Stimulated activated CD4-positive, alpha-beta T cell treated with anti-CD3 and anti-CD28 coated beads, Interleukin-15, amount 100 ng/mL, for 48 hours (primary cell): ENCODE results near the gene XAF1.
"Not testable (repeated sequence)": the region's sequence is repeated elsewhere in the genome, so short reads cannot be mapped to it uniquely, and the experiment has no call there.

Experiments
- DNase-seq, 2 donors: peaks; one replicate each; pipeline ENCODE4 v3.0.0-alpha.2; 2020; ENCODE audit warnings: low read depth in 2 of 2

Gene XAF1

DNA sequence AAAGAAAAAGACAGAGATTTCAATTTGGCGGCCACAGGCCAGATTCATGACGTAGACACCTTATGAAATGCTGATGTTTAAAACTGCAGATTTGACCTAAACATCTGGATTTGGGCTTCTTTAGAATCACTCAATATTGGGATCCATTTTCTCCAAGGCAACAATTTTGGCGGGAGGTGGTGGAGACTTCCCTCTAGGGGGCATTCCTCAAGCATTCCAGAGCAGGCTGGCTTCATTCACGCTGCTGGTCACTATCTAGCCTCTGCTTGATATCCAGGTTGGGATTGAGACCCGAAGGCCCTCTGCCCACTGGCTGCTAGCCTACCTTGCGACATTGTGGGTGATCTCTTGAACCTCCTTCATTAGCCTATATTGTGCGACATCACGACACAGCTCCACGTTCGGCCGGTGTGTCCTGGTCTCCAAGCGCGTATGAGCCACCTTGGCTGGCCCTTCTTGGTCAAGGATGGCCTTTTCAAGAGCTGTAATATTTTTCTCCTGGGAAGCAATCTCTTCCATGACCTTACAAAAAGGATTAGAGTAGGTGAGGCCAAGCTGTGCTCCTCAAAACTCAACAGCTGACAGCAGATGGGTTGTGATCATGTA, 44.7 kb downstream of the XAF1 start:
- DNase-seq = no peak

DNA sequence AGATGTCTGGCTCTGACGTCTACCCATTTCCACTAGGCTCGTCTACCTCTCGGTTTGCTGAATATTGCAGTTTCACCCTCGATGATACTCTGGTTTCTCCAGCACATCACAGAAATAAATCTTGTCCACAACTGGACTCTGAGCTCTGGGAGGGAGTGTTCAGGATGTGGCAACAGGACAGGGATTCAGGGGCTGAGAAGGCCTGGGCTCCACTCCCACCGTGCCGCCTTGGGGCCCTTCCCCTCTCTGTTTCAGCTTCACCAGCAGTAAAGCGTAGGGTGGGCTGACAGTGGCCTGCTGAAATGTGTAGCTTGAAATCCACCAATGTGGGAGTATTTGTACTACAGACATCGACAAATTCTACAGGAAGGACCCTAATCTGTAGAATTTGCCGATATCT, 55.7 kb downstream of the XAF1 start:
- no peak for DNase-seq

DNA sequence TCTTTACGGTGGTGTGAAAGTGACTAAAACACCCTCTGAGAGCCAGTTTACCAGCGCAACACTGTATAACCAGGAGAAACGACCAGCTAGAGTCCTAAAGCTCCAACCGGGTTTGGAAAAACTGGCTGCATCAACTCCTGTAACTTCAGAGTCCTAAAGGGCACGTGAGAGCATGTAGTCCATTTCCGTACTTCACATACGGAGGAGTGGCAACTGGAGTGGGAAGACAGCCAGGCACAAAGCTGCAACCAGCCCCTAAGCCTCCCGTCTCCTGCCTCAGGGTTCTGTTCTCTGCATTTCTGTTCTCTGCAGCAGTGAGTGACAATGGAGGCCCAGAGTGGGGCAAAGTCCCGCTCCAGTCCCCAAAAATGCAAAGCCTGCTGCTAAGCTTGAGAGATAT, 56.4 kb downstream of the XAF1 start:
- no peak for DNase-seq

DNA sequence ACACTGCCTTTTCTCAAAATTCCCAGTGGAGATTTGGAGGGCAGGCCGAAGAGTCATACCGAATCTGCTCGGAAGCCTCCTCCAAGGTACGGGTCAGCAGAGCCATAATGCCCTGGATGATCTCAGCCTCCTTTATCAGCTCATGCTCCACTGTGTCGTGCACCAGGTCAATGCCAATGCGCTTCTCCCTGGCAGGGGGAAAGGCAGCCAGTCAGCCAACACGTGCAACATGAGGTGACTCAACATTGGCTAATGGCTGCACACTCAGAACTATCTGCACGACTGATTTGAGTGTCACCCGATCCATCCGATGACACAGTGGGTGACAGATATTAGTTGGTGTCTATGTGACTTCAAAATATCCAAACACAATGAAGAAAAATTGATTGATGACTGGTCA, 59.9 kb downstream of the XAF1 start:
- DNase-seq = no peak

DNA sequence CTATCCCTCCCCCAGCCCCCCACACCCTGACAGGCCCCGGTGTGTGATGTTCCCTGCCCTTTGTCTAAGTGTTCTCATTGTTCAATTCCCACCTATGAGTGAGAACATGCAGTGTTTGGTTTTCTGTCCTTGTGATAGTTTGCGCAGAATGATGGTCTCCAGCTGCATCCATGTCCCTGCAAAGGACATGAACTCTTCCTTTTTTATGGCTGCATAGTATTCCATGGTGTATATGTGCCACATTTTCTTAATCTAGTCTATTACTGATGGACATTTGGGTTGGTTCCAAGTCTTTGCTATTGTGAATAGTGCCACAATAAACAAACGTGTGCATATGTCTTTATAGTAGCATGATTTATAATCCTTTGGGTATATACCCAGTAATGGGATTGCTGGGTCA, 60.5 kb downstream of the XAF1 start:
- not testable (repeated sequence) for DNase-seq

DNA sequence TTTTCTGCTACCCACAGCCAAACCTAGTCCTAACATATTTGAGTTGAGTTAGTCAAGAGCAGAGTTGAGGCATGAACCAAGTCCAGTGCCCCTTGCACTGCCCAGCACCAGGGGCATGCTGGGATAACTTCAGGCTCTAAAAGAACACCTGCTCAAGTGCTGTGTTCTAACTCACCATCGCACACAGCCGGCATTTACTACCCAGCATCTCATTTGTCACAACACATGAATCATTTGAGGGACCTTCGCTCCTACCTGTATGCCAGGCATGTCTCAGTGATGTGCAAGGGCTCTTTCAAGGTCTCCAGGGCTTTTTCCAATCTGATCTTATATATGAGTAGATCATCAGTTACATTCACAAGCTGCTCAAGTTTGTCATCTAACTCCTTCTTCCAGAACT, 63.1 kb downstream of the XAF1 start:
- DNase-seq = no peak

DNA sequence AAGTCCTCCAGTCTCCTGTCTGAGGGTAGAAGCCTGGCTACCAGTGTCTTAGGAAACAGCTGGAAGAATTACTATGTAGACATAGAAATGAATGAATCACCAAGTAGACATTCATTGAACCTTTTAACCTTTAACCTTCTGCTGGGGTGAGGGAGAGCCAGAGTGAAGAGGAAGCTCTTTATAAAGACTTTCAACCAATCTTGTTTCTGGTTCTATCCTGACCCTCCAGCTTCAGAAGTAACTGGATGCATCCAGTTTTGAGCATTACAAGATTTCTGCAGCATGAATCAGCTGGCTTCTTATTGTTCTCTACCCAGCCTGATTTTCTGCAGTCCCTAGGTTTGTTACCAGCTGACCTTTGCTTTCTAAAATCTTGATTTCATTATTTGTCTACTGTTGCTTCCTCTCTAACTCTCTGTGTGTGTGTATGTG, 67.2 kb downstream of the XAF1 start:
- no peak for DNase-seq
